GM13976 (cell line): ENCODE data around the gene YAP1.

Experiments used
- DNase-seq: peaks from one replicate; pipeline ENCODE4 v3.0.0; 2012; ENCODE audit warnings: low spot score
- in situ Hi-C: fragments of 300-500 bp; cut with MboI; formaldehyde crosslinking; loops from one replicate; pipeline ENCODE4 v1.12.0; 2022; ENCODE audit warnings: low sequenced_read_pairs, mixed read lengths, inconsistent platforms; ENCODE audit not compliant: unreplicated experiment
- TF ChIP-seq, protein P1 (sequence below): IDR thresholded peaks from 2 replicates; pipeline ENCODE4 v1.5.1; 2012; ENCODE audit warnings: borderline replicate concordance, mild to moderate bottlenecking; ENCODE audit not compliant: insufficient read depth; ENCODE audit errors: extremely low read depth, missing control alignments, control extremely low read depth

Gene YAP1

DNA sequence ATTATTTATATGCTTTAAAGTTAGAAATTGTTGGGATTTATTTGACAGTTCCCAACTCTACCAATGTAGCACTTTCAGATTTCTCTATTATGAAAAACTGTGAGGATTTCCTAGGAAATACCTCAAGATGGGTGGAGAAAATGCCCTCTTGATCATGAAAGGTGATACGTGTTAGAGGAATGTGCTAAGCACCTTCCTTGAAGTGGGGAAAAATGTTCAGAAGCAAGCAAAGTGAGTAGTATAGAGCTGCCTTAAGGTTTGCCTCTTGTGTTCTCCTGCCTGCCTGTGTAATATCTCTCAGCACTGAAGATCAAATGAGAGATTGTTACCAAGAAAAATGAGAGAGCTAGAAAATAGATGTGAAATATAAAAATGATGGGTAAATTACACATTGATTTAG lies 58.2 kb downstream of the YAP1 start:
- TF ChIP-seq, protein P1, sequence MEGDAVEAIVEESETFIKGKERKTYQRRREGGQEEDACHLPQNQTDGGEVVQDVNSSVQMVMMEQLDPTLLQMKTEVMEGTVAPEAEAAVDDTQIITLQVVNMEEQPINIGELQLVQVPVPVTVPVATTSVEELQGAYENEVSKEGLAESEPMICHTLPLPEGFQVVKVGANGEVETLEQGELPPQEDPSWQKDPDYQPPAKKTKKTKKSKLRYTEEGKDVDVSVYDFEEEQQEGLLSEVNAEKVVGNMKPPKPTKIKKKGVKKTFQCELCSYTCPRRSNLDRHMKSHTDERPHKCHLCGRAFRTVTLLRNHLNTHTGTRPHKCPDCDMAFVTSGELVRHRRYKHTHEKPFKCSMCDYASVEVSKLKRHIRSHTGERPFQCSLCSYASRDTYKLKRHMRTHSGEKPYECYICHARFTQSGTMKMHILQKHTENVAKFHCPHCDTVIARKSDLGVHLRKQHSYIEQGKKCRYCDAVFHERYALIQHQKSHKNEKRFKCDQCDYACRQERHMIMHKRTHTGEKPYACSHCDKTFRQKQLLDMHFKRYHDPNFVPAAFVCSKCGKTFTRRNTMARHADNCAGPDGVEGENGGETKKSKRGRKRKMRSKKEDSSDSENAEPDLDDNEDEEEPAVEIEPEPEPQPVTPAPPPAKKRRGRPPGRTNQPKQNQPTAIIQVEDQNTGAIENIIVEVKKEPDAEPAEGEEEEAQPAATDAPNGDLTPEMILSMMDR = no peak
- no peak for DNase-seq
- in situ Hi-C loops = no loop called here

DNA sequence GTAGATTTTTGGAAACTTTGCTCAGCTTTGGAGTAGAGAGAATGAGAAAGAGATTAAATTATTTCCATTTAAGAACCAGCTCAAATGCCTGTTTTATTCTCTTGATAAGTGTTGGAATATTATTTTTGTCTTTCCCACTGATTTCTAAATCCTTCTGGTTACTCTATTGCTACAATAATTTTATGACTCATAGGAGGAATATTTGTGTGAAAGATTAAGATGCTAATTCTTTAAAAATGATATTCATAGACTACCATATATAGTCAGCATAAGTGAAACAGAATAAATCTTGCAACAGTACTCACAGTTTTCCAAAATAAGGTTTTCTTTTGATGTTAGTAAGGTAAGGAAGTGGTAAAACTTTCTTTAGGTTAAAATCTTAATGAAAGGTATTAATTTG lies 60.9 kb downstream of the YAP1 start:
- in situ Hi-C loops = no loop called here
- DNase-seq = no peak
- TF ChIP-seq, protein P1 = no peak

DNA sequence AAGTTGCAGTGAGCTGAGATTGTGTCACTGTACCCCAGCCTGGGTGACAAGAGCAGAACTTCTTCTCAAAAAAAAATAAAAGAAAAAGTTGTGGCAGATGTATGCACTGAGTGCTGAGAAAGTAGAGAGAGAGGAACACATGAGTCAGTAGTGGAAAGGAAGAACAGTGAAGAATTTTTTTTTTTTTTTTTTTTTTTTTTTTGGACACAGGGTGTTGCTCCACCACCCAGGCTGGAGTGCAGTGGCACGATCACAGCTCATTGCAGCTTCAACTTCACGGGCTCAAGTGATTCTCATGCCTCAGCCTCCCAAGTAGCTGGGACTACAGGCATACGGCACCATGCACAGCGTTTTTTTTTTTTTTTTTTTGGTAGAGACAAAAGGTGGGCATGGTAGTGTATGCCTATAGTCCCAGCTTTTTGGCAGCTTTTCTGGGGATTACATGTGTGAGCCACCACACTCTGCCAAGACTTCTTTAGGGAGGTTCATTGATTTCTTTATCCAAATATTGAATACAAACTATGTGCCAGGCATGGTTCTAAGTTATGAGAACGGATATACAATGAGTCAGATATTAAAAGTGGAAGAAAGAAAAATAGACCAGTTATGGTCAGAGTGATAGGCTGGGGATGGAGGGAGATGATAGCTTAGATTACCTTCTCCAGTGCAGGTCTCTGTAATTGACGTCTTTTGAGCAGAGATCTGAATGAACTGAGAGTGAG lies 62.0 kb downstream of the YAP1 start:
- no peak for DNase-seq
- TF ChIP-seq, protein P1 = no peak
- in situ Hi-C loops = no loop called here

DNA sequence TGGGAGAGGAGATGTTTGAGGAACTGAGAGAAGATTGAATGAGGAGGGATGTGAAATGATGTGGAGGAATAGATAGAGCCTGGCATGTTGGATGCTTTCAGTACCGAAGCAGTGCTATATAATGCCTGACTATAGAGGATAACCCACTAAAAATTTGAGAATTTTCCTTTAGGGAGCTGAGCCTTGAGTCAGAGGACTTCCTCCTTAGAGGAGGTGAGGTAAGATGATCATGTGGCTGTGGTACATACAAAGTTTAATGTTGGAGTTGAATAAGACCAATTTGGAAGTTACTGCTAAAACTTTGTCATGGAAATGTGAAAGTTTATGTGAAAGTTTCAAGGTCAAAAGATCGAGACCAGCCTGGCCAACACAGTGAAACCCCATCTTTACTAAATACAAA lies 66.9 kb downstream of the YAP1 start:
- in situ Hi-C loops = no loop called here
- DNase-seq = no peak
- TF ChIP-seq, protein P1 = no peak

DNA sequence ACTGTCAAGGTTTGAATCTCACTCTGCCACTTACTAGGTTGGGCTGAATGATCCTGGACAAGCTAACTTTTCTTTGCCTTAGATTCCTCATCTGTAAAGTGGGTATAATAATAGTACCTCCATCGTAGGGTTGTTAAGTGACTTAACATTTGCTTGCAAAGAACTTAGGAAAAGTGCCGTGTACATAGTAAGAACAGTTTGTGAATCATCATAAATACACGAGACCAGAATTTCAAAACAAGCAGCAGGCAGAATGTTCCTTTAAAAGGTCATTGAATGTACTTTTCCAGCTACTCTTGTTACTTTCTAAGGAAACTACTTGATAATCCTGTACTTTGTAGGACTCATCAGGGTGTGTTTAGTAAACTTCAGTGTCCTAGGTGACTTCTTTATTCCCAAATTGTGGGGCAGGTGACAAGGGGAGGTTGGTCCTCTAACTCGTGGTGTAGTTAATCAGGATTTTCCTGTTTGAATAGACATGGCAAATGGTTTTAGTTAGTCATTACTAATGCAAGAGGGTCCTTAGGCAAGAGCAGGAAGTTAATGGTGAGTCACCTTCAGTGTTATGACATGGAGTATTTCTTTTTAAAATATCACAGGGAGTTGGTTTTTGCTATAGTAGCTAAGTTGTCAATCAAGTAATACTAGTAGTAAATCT lies 67.9 kb downstream of the YAP1 start:
- in situ Hi-C loops = no loop called here
- no peak for DNase-seq
- TF ChIP-seq, protein P1 = no peak

DNA sequence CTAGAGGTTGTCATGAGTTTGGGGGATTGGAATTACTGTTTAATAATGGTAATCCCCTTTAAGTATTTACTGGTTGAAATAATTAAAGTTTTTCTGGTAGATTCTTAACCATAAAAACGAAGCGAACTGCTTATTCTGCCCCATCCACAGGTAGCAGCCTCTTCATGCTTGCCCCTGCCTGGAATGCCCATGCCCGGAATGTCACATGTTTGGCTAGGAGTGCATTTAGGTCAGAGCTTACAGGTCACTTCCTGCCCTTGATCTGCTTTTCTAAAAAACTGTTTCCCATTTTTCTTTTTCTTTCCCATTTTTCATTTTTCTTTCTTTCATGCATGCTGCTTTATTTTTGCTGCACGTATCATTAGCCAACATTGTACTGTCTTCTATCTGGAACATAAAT lies 69.1 kb downstream of the YAP1 start:
- TF ChIP-seq, protein P1 = no peak
- in situ Hi-C loops = no loop called here
- no peak for DNase-seq
